Skeletal muscle tissue (tissue), 4 donors: Measurements from ENCODE around the gene PPP1CA. TPM values are rescaled to one million over a fixed set of nuclear protein-coding genes. Genes with fewer than 3 reads are reported as not detected.

Experiments
- H3K27ac ChIP-seq: one replicate; pipeline ENCODE4 v1.7.0; 2013; ENCODE audit warnings: mild to moderate bottlenecking, low read depth, low read length, inconsistent platforms
- H3K27me3 ChIP-seq, 3 donors: one replicate each; pipeline ENCODE4 v1.7.0; 2013; ENCODE audit warnings: low read length in 3 of 3; ENCODE audit not compliant: control insufficient read depth in 3 of 3, insufficient read depth in 3 of 3
- H3K36me3 ChIP-seq, 3 donors: one replicate each; pipeline ENCODE4 v1.7.0; 2013; ENCODE audit warnings: low read length in 3 of 3; ENCODE audit not compliant: control insufficient read depth in 3 of 3, insufficient read depth in 3 of 3
- H3K4me1 ChIP-seq, 3 donors: one replicate each; pipeline ENCODE4 v1.7.0; 2013; ENCODE audit warnings: low read length in 3 of 3, mild to moderate bottlenecking in 3 of 3; ENCODE audit not compliant: control insufficient read depth in 3 of 3, insufficient read depth in 3 of 3
- H3K4me3 ChIP-seq, 3 donors: one replicate each; pipeline ENCODE4 v1.7.0; 2013; ENCODE audit warnings: low read length in 3 of 3
- H3K9ac ChIP-seq, 3 donors: one replicate each; pipeline ENCODE4 v1.7.0; 2013; ENCODE audit warnings: low read length in 3 of 3, mild to moderate bottlenecking in 3 of 3, moderate library complexity in 2 of 3, low read depth in 1 of 3
- H3K9me3 ChIP-seq, 3 donors: one replicate each; pipeline ENCODE4 v1.7.0; 2013; ENCODE audit warnings: low read length in 3 of 3; ENCODE audit not compliant: control insufficient read depth in 3 of 3
- total RNA-seq: library from RNA; depleted of rRNA; stranded (reverse); fragments of >200 nt; gene quantifications from one replicate; pipeline ENCODE4 v1.2.3, GENCODE V29; 2014
- donor health status: Osteomylitis.

The PPP1CA gene
- total RNA-seq, 1 donor from 2014 or later, result 163 TPM

GRCh38 chr11:67369801-67370284 is 31.8 kb downstream of the PPP1CA start:
- Histone ChIP-seq H3K9me3 (no peaks in the 10 kb centered on the region), H3K27ac (no peak overlapping the region), H3K4me3 (no peak overlapping the region), H3K9ac (no peak overlapping the region), H3K27me3 (peaks cover 21 to 53% (median 47%) of the 10 kb centered on the region in 3 donors), H3K36me3 (peaks cover 0 to 2% (median 1%) of the 10 kb centered on the region in 3 donors), H3K4me1 (peaks cover 22 to 41% (median 33%) of the 10 kb centered on the region in 3 donors)

- Histone ChIP-seq H3K9ac (no peak overlapping the region), H3K27ac (no peak overlapping the region), H3K4me1 (peaks cover 16 to 36% (median 27%) of the 10 kb centered on the region in 3 donors)
Measured at GRCh38 chr11:67369275-67369674, 32.4 kb downstream of the PPP1CA start.

GRCh38 chr11:67368621-67369020 is 33.0 kb downstream of the PPP1CA start:
- Histone ChIP-seq H3K27ac (no peak overlapping the region), H3K9ac (no peak overlapping the region), H3K4me1 (peaks cover 13 to 30% (median 23%) of the 10 kb centered on the region in 3 donors)

More at GRCh38 chr11:67369275-67369674, 32.4 kb downstream of the PPP1CA start:
- H3K9me3 ChIP-seq, result no peaks in the 10 kb centered on the region
- no peak overlapping the region for H3K4me3 ChIP-seq
- peaks cover 15 to 47% (median 42%) of the 10 kb centered on the region in 3 donors for H3K27me3 ChIP-seq
- peaks cover 0 to 6% (median 5%) of the 10 kb centered on the region in 3 donors for H3K36me3 ChIP-seq

GRCh38 chr11:67367761-67368227 is 33.9 kb downstream of the PPP1CA start:
- Histone ChIP-seq H3K27ac (no peak overlapping the region), H3K27me3 (peaks cover 11 to 43% (median 37%) of the 10 kb centered on the region in 3 donors), H3K4me3 (no peak overlapping the region), H3K9ac (no peak overlapping the region), H3K9me3 (no peaks in the 10 kb centered on the region), H3K36me3 (peaks cover 0 to 6% (median 5%) of the 10 kb centered on the region in 3 donors), H3K4me1 (peaks cover 13 to 30% (median 23%) of the 10 kb centered on the region in 3 donors)

More at GRCh38 chr11:67368621-67369020, 33.0 kb downstream of the PPP1CA start:
- Histone ChIP-seq H3K36me3 (peaks cover 0 to 6% (median 5%) of the 10 kb centered on the region in 3 donors), H3K27me3 (peaks cover 11 to 43% (median 37%) of the 10 kb centered on the region in 3 donors), H3K9me3 (no peaks in the 10 kb centered on the region), H3K4me3 (no peak overlapping the region)

GRCh38 chr11:67366961-67367760 is 34.5 kb downstream of the PPP1CA start:
- peaks cover 12 to 30% (median 23%) of the 10 kb centered on the region in 3 donors for H3K4me1 ChIP-seq
- H3K9me3 ChIP-seq, result no peaks in the 10 kb centered on the region
- H3K4me3 ChIP-seq, result no peak overlapping the region
- peaks cover 0 to 6% (median 5%) of the 10 kb centered on the region in 3 donors for H3K36me3 ChIP-seq
- H3K9ac ChIP-seq, result peak overlapping the region in 1 of 3 donors; percentile 8
- no peak overlapping the region for H3K27ac ChIP-seq
- H3K27me3 ChIP-seq, result peaks cover 11 to 43% (median 37%) of the 10 kb centered on the region in 3 donors

GRCh38 chr11:67366546-67366945 is 35.1 kb downstream of the PPP1CA start:
- Histone ChIP-seq H3K4me1 (peaks cover 7 to 24% (median 17%) of the 10 kb centered on the region in 3 donors), H3K27me3 (peaks cover 11 to 43% (median 34%) of the 10 kb centered on the region in 3 donors), H3K9ac (peak overlapping the region in 1 of 3 donors; percentile 8), H3K9me3 (no peaks in the 10 kb centered on the region), H3K36me3 (peaks cover 0 to 6% (median 5%) of the 10 kb centered on the region in 3 donors), H3K4me3 (no peak overlapping the region), H3K27ac (no peak overlapping the region)

- Histone ChIP-seq H3K9me3 (no peaks in the 10 kb centered on the region), H3K27ac (no peak overlapping the region), H3K9ac (peak overlapping the region in 1 of 3 donors; percentile 33), H3K4me1 (peaks cover 7 to 18% (median 13%) of the 10 kb centered on the region in 3 donors), H3K27me3 (peaks cover 9 to 38% (median 31%) of the 10 kb centered on the region in 3 donors), H3K4me3 (no peak overlapping the region), H3K36me3 (peaks cover 0 to 6% (median 5%) of the 10 kb centered on the region in 3 donors)
Measured at GRCh38 chr11:67365736-67366444, 35.8 kb downstream of the PPP1CA start.

- no peak overlapping the region for H3K27ac ChIP-seq
- peaks cover 5 to 32% (median 29%) of the 10 kb centered on the region in 3 donors for H3K27me3 ChIP-seq
- H3K36me3 ChIP-seq, result peaks cover 0 to 6% (median 5%) of the 10 kb centered on the region in 3 donors
- H3K9ac ChIP-seq, result no peak overlapping the region
- H3K4me3 ChIP-seq, result no peak overlapping the region
- peaks cover 7 to 14% (median 13%) of the 10 kb centered on the region in 3 donors for H3K4me1 ChIP-seq
- no peaks in the 10 kb centered on the region for H3K9me3 ChIP-seq
Measured at GRCh38 chr11:67364783-67365722, 36.6 kb downstream of the PPP1CA start.

GRCh38 chr11:67364169-67364568 is 37.5 kb downstream of the PPP1CA start:
- peaks cover 0 to 6% (median 5%) of the 10 kb centered on the region in 3 donors for H3K36me3 ChIP-seq
- H3K9ac ChIP-seq, result no peak overlapping the region
- H3K27me3 ChIP-seq, result peaks cover 5 to 25% (median 21%) of the 10 kb centered on the region in 3 donors
- no peak overlapping the region for H3K4me3 ChIP-seq
- no peaks in the 10 kb centered on the region for H3K9me3 ChIP-seq
- peaks cover 7 to 13% (median 11%) of the 10 kb centered on the region in 3 donors for H3K4me1 ChIP-seq
- H3K27ac ChIP-seq, result no peak overlapping the region
